ENCODE results near the gene COL8A1.
"Not testable (repeated sequence)": the region's sequence is repeated elsewhere in the genome, so short reads cannot be mapped to it uniquely, and the experiment has no call there.

COL8A1 gene

GRCh38 chr3:99818818-99819217 lies 180.4 kb downstream of the COL8A1 start:
- Histone ChIP-seq H3K9me3 (ENCODE audit: insufficient read depth, low read depth, low read length) (no peaks in the 10 kb centered on the region), H3K36me3 (ENCODE audit: insufficient read depth, low read depth, low read length) (no peaks in the 10 kb centered on the region), H3K4me3 (ENCODE audit: low read length) (peak overlapping the region; percentile 88), H3K27ac (ENCODE audit: low read length) (no peak overlapping the region), H3K9ac (ENCODE audit: low read depth, low read length) (peak overlapping the region; percentile 85; the same call in 1 of the 2 replicates), H3K4me1 (ENCODE audit: insufficient read depth, low read length) (no peaks in the 10 kb centered on the region), H3K27me3 (ENCODE audit: insufficient read depth, low read length) (peaks cover 7% of the 10 kb centered on the region; the same call in 1 of the 2 replicates)

DNA sequence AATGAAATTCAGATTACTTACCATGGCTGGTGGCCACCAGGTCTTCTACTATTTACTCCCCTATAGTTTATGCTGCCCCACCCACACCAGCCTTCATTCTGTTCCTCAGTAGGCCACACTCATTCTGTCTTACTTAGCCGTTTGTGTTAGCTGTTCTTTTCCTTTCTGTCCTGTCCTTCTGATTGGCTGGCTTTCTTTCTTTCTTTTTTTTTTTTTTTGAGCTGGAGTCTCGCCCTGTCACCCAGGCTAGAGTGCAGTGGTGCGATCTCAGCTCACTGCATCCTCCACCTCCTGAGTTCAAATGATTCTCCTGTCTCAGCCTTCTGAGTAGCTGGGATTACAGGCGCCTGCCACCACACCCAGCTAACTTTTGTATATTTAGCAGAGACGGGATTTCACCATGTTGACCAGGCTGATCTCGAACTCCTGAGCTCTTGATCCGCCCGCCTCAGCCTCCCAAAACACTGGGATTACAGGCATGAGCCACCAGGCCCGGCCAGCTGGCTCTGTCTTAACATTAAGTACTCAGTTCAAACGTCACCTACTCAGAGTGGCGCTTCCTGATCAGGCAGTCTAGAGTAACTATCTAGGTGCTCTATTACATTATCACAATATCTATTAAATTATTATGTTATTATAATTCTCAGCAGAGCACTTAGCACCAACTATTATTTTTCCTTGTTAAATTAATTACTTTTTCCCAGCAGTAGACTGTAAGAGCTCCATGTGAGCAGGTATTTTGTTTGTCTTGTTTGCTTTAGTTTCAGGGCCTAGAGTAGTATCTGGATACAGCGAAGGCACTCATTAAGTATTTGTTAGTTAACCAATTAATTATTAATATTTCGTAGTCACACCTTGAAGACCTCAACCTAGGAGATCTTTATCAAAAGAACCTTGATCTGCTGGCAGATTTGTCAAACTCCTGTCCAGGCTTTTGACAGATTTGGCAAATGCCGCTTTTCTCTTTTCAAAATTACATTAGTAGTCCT lies 185.6 kb downstream of the COL8A1 start:
- Histone ChIP-seq H3K4me1 (ENCODE audit: insufficient read depth, low read length) (no peaks in the 10 kb centered on the region), H3K27me3 (ENCODE audit: insufficient read depth, low read length) (no peaks in the 10 kb centered on the region), H3K36me3 (ENCODE audit: insufficient read depth, low read depth, low read length) (no peaks in the 10 kb centered on the region), H3K9ac (ENCODE audit: low read depth, low read length) (no peak overlapping the region), H3K4me3 (ENCODE audit: low read length) (no peak overlapping the region), H3K9me3 (ENCODE audit: insufficient read depth, low read depth, low read length) (no peaks in the 10 kb centered on the region), H3K27ac (ENCODE audit: low read length) (no peak overlapping the region)

DNA sequence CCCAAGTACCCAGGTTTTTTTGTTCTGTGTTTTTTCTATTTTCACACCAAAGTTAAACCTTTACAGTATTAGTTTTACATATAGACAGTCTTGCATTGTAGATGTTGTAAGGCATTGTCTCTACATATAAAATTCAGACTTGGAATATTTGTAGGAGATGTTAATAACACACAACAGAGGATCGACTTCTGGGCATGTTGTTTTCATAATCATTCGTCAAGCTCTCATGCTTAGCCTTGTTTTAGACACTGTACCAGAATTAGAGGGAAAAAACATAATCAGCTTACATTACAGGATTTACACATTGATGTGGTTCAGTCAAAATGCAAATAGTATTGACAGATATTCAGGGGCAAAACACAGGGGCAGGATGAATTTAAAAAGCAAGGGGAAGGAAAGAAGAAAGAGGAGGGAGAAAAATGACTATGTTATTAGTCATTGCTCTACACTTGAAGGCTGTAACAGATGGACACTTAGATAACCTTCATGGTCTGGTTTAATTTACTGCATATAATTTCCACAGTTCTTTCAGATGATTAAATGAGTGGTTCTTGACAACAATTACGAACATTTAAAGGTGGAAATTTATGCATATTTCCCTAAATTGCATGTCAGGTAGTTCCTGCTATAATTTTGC lies 186.7 kb downstream of the COL8A1 start:
- H3K4me3 ChIP-seq (ENCODE audit: low read length), result no peak overlapping the region
- H3K27ac ChIP-seq (ENCODE audit: low read length), result no peak overlapping the region
- H3K9ac ChIP-seq (ENCODE audit: low read depth, low read length), result no peak overlapping the region

DNA sequence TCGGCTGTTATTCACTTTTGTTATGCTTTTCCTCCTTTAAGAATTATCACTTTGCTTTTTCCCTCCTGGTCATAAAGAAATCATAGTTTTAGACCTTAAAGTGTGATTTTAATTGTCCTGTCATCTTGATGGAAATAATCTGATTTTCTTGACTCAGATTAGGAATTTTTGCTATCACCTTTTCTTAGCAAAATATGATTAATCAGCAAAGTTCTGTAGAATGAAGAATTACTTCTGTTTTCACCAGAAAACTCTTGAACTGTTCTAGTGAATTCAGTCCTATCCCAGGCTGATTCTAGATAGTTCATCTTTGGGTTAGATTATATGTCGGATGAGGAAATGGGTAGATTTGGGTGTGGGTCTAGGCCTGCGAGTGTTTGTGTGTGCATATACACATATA lies 191.4 kb downstream of the COL8A1 start:
- Histone ChIP-seq H3K27me3 (ENCODE audit: insufficient read depth, low read length) (no peaks in the 10 kb centered on the region), H3K27ac (ENCODE audit: low read length) (no peak overlapping the region), H3K4me3 (ENCODE audit: low read length) (no peak overlapping the region), H3K36me3 (ENCODE audit: insufficient read depth, low read depth, low read length) (no peaks in the 10 kb centered on the region), H3K9ac (ENCODE audit: low read depth, low read length) (no peak overlapping the region), H3K4me1 (ENCODE audit: insufficient read depth, low read length) (no peaks in the 10 kb centered on the region), H3K9me3 (ENCODE audit: insufficient read depth, low read depth, low read length) (no peaks in the 10 kb centered on the region)

More for the DNA sequence above, 186.7 kb downstream of the COL8A1 start:
- Histone ChIP-seq H3K27me3 (ENCODE audit: insufficient read depth, low read length) (no peaks in the 10 kb centered on the region), H3K9me3 (ENCODE audit: insufficient read depth, low read depth, low read length) (no peaks in the 10 kb centered on the region), H3K36me3 (ENCODE audit: insufficient read depth, low read depth, low read length) (no peaks in the 10 kb centered on the region), H3K4me1 (ENCODE audit: insufficient read depth, low read length) (no peaks in the 10 kb centered on the region)

DNA sequence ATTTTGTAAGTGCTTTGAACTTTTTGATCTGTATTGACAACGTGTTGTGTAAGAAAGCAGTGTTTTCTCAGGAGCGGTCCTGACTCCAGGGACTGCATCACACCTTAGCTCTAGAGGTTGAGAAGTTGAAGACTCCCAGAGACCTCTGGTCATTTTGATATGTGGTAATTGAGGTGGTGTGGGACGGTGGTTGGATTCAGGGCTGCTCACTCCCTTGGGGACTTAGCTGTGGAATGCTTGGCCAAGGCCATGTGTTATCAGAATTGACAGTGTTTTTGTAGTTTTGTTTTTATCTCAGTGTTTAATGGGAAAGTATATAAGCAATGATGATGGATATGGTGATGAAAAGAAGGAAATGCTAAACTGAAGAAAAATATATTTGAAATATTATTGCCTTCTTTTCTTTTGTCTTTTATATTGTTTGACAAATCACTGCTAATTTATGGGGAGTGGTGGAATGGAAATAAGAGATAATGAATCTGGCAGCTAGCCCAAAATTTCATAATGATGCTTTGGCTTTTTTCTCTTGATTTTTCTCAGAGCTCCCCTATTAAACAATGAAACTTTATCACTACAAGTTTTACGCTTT lies 195.3 kb downstream of the COL8A1 start:
- H3K36me3 ChIP-seq (ENCODE audit: insufficient read depth, low read depth, low read length), result no peaks in the 10 kb centered on the region
- H3K27me3 ChIP-seq (ENCODE audit: insufficient read depth, low read length), result no peaks in the 10 kb centered on the region
- H3K4me3 ChIP-seq (ENCODE audit: low read length), result no peak overlapping the region
- H3K9me3 ChIP-seq (ENCODE audit: insufficient read depth, low read depth, low read length), result no peaks in the 10 kb centered on the region; the same call in 1 of the 2 replicates
- H3K9ac ChIP-seq (ENCODE audit: low read depth, low read length), result no peak overlapping the region
- no peaks in the 10 kb centered on the region for H3K4me1 ChIP-seq (ENCODE audit: insufficient read depth, low read length)
- H3K27ac ChIP-seq (ENCODE audit: low read length), result no peak overlapping the region

GRCh38 chr3:99834211-99834957 lies 196.0 kb downstream of the COL8A1 start:
- H3K9ac ChIP-seq (ENCODE audit: low read depth, low read length), result no peak overlapping the region
- no peaks in the 10 kb centered on the region; the same call in 1 of the 2 replicates for H3K9me3 ChIP-seq (ENCODE audit: insufficient read depth, low read depth, low read length)
- H3K4me1 ChIP-seq (ENCODE audit: insufficient read depth, low read length), result no peaks in the 10 kb centered on the region

DNA sequence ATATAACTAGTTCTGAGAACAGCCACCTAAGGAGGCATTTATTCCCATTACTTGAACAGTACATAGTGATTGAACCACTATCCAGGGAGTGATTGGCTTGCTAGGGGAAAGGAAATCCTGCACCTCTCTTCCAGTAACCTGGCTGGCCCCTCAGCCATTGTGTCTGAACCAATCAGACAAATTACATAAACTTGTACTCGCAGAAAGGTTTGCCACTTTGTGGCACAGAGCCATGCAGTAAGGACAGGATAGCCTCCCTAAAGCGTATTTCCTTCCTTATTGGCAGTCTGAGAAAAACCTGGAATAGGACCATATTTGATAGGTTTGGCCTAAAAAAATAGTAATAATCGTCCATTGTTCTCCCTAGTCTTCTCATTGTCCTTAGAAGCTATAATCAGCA lies 198.3 kb downstream of the COL8A1 start:
- H3K4me1 ChIP-seq (ENCODE audit: insufficient read depth, low read length), result no peaks in the 10 kb centered on the region
- H3K9ac ChIP-seq (ENCODE audit: low read depth, low read length), result no peak overlapping the region
- no peaks in the 10 kb centered on the region; the same call in 1 of the 2 replicates for H3K9me3 ChIP-seq (ENCODE audit: insufficient read depth, low read depth, low read length)
- no peak overlapping the region for H3K27ac ChIP-seq (ENCODE audit: low read length)
- no peak overlapping the region for H3K4me3 ChIP-seq (ENCODE audit: low read length)
- no peaks in the 10 kb centered on the region for H3K27me3 ChIP-seq (ENCODE audit: insufficient read depth, low read length)
- H3K36me3 ChIP-seq (ENCODE audit: insufficient read depth, low read depth, low read length), result no peaks in the 10 kb centered on the region

More at GRCh38 chr3:99834211-99834957, 196.0 kb downstream of the COL8A1 start:
- Histone ChIP-seq H3K4me3 (ENCODE audit: low read length) (no peak overlapping the region), H3K27me3 (ENCODE audit: insufficient read depth, low read length) (no peaks in the 10 kb centered on the region), H3K36me3 (ENCODE audit: insufficient read depth, low read depth, low read length) (no peaks in the 10 kb centered on the region), H3K27ac (ENCODE audit: low read length) (no peak overlapping the region)

DNA sequence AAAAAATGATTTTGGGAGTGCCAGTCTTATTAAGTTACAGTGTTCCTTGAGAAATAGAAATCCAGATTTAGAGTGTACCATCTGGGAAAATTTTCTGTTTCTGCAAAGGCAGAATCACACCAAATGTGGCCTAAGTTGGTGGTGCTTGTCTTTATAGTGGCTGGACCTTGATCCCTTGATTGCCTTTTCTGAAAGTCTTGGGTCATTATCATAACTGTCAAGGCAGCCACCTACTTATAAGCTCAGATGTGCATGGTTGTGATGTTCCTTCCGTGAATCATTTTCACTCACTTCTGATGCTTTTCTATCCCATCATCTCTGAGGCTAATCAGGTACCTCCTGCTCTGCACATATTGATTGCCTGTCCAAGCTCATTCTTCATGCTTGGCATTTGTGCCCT lies 199.3 kb downstream of the COL8A1 start:
- Histone ChIP-seq H3K36me3 (ENCODE audit: insufficient read depth, low read depth, low read length) (no peaks in the 10 kb centered on the region), H3K9me3 (ENCODE audit: insufficient read depth, low read depth, low read length) (no peaks in the 10 kb centered on the region; the same call in 1 of the 2 replicates), H3K4me3 (ENCODE audit: low read length) (no peak overlapping the region), H3K27me3 (ENCODE audit: insufficient read depth, low read length) (no peaks in the 10 kb centered on the region), H3K9ac (ENCODE audit: low read depth, low read length) (no peak overlapping the region), H3K27ac (ENCODE audit: low read length) (no peak overlapping the region), H3K4me1 (ENCODE audit: insufficient read depth, low read length) (no peaks in the 10 kb centered on the region)

GRCh38 chr3:99838755-99839154 lies 200.4 kb downstream of the COL8A1 start:
- H3K4me3 ChIP-seq (ENCODE audit: low read length), result no peak overlapping the region
- no peak overlapping the region for H3K9ac ChIP-seq (ENCODE audit: low read depth, low read length)
- no peak overlapping the region for H3K27ac ChIP-seq (ENCODE audit: low read length)
- no peaks in the 10 kb centered on the region for H3K27me3 ChIP-seq (ENCODE audit: insufficient read depth, low read length)
- H3K36me3 ChIP-seq (ENCODE audit: insufficient read depth, low read depth, low read length), result no peaks in the 10 kb centered on the region
- H3K9me3 ChIP-seq (ENCODE audit: insufficient read depth, low read depth, low read length), result no peaks in the 10 kb centered on the region; the same call in 1 of the 2 replicates
- no peaks in the 10 kb centered on the region for H3K4me1 ChIP-seq (ENCODE audit: insufficient read depth, low read length)

GRCh38 chr3:99839613-99840012 lies 201.2 kb downstream of the COL8A1 start:
- H3K27ac ChIP-seq (ENCODE audit: low read length), result no peak overlapping the region
- no peak overlapping the region for H3K9ac ChIP-seq (ENCODE audit: low read depth, low read length)
- H3K27me3 ChIP-seq (ENCODE audit: insufficient read depth, low read length), result no peaks in the 10 kb centered on the region
- H3K36me3 ChIP-seq (ENCODE audit: insufficient read depth, low read depth, low read length), result no peaks in the 10 kb centered on the region
- H3K9me3 ChIP-seq (ENCODE audit: insufficient read depth, low read depth, low read length), result no peaks in the 10 kb centered on the region; the same call in 1 of the 2 replicates
- peaks cover 4% of the 10 kb centered on the region; the same call in 1 of the 2 replicates for H3K4me1 ChIP-seq (ENCODE audit: insufficient read depth, low read length)
- no peak overlapping the region for H3K4me3 ChIP-seq (ENCODE audit: low read length)

GRCh38 chr3:99841949-99842348 lies 203.6 kb downstream of the COL8A1 start:
- not testable (repeated sequence) for H3K27me3 ChIP-seq (ENCODE audit: insufficient read depth, low read length); H3K27ac ChIP-seq (ENCODE audit: low read length); H3K9ac ChIP-seq (ENCODE audit: low read depth, low read length); H3K9me3 ChIP-seq (ENCODE audit: insufficient read depth, low read depth, low read length); H3K4me1 ChIP-seq (ENCODE audit: insufficient read depth, low read length); H3K36me3 ChIP-seq (ENCODE audit: insufficient read depth, low read depth, low read length); H3K4me3 ChIP-seq (ENCODE audit: low read length)
